C4-2B (cell line): ENCODE measurements around the gene PDCD1.
"Not testable (repeated sequence)": the region's sequence is repeated elsewhere in the genome, so short reads cannot be mapped to it uniquely, and the experiment has no call there.

Source experiments
- H3K27ac ChIP-seq: fragments of 450-650 bp; 2 replicates; pipeline ENCODE4 v1.5.1; 2017
- CTCF ChIP-seq: fragments of 450-650 bp; conservative IDR thresholded peaks from 2 replicates; pipeline ENCODE4 v1.5.1; 2017; ENCODE audit warnings: mild to moderate bottlenecking
- ZFX ChIP-seq: fragments of 450-650 bp; IDR thresholded peaks from 2 replicates; pipeline ENCODE4 v1.6.1; 2017

PDCD1 gene

GRCh38 chr2:241804326-241805229 is 54.1 kb downstream of the PDCD1 start:
- H3K27ac ChIP-seq, result no peak overlapping the region
- no peak for TF ChIP-seq ZFX
- TF ChIP-seq CTCF, result no peak

- no peak for TF ChIP-seq ZFX
- TF ChIP-seq CTCF, result no peak
- no peak overlapping the region for H3K27ac ChIP-seq
These were observed 55.0 kb downstream of the PDCD1 start for GRCh38 chr2:241803387-241804325.

- H3K27ac ChIP-seq, result no peak overlapping the region
- TF ChIP-seq ZFX (no peak), CTCF (no peak)
These were observed 56.0 kb downstream of the PDCD1 start for GRCh38 chr2:241802421-241803318.

GRCh38 chr2:241801611-241802420 is 56.9 kb downstream of the PDCD1 start:
- no peak overlapping the region for H3K27ac ChIP-seq
- TF ChIP-seq CTCF (no peak), ZFX (no peak)

GRCh38 chr2:241800198-241800903 is 58.3 kb downstream of the PDCD1 start:
- not testable (repeated sequence) for H3K27ac ChIP-seq
